ENCODE results near the gene DDHD1.

DDHD1 gene

DNA sequence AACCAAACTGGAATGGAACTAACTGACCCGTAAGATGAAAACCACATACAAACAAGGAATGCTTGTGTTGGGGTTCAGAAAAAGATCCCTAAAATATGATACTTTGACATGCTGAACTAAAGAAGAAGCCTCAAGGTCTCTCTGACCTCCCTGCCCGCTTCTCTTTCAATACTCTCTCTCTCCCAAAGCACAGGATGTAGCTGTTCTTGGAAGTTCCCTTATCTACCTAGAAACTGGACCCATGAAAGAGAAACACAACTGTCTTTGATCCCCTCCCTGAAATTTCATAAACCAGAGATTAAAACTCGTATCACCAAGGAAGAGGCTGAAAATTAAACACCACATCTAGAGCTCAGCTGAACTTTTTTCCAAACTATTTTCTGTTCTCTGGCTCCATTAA is 125.6 kb downstream of the DDHD1 start:
- H3K4me3 ChIP-seq (replicated peaks; ENCODE audit: insufficient read depth, low read length) = no peak overlapping the region
- no peaks in the 10 kb centered on the region for H3K27me3 ChIP-seq (ENCODE audit: insufficient read depth, poor library complexity, severe bottlenecking)
- no peak for TF ChIP-seq POLR2AphosphoS5 (IDR thresholded peaks at IDR 0.05; ENCODE audit: low read depth)
- TF ChIP-seq, protein P1, sequence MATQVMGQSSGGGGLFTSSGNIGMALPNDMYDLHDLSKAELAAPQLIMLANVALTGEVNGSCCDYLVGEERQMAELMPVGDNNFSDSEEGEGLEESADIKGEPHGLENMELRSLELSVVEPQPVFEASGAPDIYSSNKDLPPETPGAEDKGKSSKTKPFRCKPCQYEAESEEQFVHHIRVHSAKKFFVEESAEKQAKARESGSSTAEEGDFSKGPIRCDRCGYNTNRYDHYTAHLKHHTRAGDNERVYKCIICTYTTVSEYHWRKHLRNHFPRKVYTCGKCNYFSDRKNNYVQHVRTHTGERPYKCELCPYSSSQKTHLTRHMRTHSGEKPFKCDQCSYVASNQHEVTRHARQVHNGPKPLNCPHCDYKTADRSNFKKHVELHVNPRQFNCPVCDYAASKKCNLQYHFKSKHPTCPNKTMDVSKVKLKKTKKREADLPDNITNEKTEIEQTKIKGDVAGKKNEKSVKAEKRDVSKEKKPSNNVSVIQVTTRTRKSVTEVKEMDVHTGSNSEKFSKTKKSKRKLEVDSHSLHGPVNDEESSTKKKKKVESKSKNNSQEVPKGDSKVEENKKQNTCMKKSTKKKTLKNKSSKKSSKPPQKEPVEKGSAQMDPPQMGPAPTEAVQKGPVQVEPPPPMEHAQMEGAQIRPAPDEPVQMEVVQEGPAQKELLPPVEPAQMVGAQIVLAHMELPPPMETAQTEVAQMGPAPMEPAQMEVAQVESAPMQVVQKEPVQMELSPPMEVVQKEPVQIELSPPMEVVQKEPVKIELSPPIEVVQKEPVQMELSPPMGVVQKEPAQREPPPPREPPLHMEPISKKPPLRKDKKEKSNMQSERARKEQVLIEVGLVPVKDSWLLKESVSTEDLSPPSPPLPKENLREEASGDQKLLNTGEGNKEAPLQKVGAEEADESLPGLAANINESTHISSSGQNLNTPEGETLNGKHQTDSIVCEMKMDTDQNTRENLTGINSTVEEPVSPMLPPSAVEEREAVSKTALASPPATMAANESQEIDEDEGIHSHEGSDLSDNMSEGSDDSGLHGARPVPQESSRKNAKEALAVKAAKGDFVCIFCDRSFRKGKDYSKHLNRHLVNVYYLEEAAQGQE (IDR thresholded peaks at IDR 0.05; ENCODE audit: insufficient replicate concordance, low read depth) = no peak
- TF ChIP-seq GABPA (IDR thresholded peaks at IDR 0.05; ENCODE audit: low read depth) = no peak
- TF ChIP-seq SPI1 (IDR thresholded peaks at IDR 0.05; ENCODE audit: borderline replicate concordance, low read depth) = no peak
- TF ChIP-seq, protein P2, sequence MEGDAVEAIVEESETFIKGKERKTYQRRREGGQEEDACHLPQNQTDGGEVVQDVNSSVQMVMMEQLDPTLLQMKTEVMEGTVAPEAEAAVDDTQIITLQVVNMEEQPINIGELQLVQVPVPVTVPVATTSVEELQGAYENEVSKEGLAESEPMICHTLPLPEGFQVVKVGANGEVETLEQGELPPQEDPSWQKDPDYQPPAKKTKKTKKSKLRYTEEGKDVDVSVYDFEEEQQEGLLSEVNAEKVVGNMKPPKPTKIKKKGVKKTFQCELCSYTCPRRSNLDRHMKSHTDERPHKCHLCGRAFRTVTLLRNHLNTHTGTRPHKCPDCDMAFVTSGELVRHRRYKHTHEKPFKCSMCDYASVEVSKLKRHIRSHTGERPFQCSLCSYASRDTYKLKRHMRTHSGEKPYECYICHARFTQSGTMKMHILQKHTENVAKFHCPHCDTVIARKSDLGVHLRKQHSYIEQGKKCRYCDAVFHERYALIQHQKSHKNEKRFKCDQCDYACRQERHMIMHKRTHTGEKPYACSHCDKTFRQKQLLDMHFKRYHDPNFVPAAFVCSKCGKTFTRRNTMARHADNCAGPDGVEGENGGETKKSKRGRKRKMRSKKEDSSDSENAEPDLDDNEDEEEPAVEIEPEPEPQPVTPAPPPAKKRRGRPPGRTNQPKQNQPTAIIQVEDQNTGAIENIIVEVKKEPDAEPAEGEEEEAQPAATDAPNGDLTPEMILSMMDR (IDR thresholded peaks at IDR 0.05; ENCODE audit: insufficient read depth, low read length) = no peak
- no peak overlapping the region for H3K27ac ChIP-seq (replicated peaks)
- DNase-seq (ENCODE audit: low read depth in 1 of 2, low spot score in 1 of 2) = no peak

DNA sequence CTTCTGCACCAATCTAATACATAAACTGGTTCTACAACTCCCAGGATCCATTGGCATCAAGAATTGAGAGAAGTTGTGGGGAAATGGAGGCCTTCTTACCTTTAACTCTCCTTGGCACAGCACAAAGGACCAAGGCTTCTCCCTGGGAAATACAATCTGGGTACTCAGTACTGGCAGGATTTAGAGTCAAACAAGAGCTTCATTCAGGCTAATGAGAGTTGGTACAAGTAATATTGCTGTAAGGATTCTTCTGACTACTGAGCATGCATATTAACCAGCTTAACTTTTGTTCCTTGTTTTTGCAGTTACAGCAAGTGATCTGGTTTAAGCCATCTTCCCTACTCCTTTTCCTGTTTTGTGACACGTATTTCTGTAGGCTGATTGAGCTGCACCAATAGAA is 126.1 kb downstream of the DDHD1 start:
- no peak for DNase-seq (ENCODE audit: low read depth in 1 of 2, low spot score in 1 of 2)
- TF ChIP-seq, protein P1 (IDR thresholded peaks at IDR 0.05; ENCODE audit: insufficient replicate concordance, low read depth) = no peak
- TF ChIP-seq POLR2AphosphoS5 (IDR thresholded peaks at IDR 0.05; ENCODE audit: low read depth) (no peak), SPI1 (IDR thresholded peaks at IDR 0.05; ENCODE audit: borderline replicate concordance, low read depth) (no peak), GABPA (IDR thresholded peaks at IDR 0.05; ENCODE audit: low read depth) (no peak)
- TF ChIP-seq, protein P2 (IDR thresholded peaks at IDR 0.05; ENCODE audit: insufficient read depth, low read length) = no peak
- H3K27me3 ChIP-seq (ENCODE audit: insufficient read depth, poor library complexity, severe bottlenecking) = no peaks in the 10 kb centered on the region
- H3K27ac ChIP-seq (replicated peaks) = no peak overlapping the region
- no peak overlapping the region for H3K4me3 ChIP-seq (replicated peaks; ENCODE audit: insufficient read depth, low read length)

DNA sequence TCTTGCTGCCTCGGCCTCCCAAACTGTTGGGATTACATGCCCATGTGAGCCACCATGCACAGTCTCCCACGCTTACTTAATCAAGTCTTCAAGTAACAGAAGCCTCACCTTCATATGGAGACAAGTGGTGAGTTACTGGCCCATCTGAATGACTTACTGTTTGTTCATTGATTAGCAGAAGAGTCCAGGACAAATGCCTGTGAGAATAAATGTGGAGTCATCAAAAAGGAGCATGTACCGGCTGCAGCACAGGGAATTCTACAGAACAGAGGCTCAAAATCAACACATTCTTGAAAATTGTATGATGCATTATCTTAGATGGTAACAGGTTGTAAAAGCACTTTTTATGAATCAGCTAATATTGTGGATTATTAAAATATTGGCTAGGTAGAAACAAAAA is 129.8 kb downstream of the DDHD1 start:
- Histone ChIP-seq H3K27ac (replicated peaks) (no peak overlapping the region), H3K4me3 (replicated peaks; ENCODE audit: insufficient read depth, low read length) (no peak overlapping the region), H3K27me3 (ENCODE audit: insufficient read depth, poor library complexity, severe bottlenecking) (no peaks in the 10 kb centered on the region)
- no peak for DNase-seq (ENCODE audit: low read depth in 1 of 2, low spot score in 1 of 2)
- TF ChIP-seq SPI1 (IDR thresholded peaks at IDR 0.05; ENCODE audit: borderline replicate concordance, low read depth) (no peak), GABPA (IDR thresholded peaks at IDR 0.05; ENCODE audit: low read depth) (no peak), POLR2AphosphoS5 (IDR thresholded peaks at IDR 0.05; ENCODE audit: low read depth) (no peak)
- TF ChIP-seq, protein P1 (IDR thresholded peaks at IDR 0.05; ENCODE audit: insufficient replicate concordance, low read depth) = no peak
- TF ChIP-seq, protein P2 (IDR thresholded peaks at IDR 0.05; ENCODE audit: insufficient read depth, low read length) = no peak

Measured in HL-60 (cell line).